Adrenal gland (tissue), 5 donors: ENCODE data around the gene PTPN5.

Source experiments
- POLR2A ChIP-seq, 2 donors: fragments of 450-650 bp; IDR thresholded peaks; one replicate each; pipeline ENCODE4 v1.6.1; 2017; ENCODE audit warnings: antibody characterized with exemption in 2 of 2, mild to moderate bottlenecking in 2 of 2, moderate library complexity in 1 of 2
- TF ChIP-seq, protein P1 (sequence below), 6 experiments: fragments of 450-650 bp in 4 of 6; fragments of 200-600 bp in 2 of 6; sonication (generic) in 1 of 6; IDR thresholded peaks; 1 replicate in 5 of 6; 2 replicates in 1 of 6; pipeline versions ENCODE4 v1.5.1 to v1.8.0; 2016 to 2021; ENCODE audit warnings: antibody characterized with exemption in 6 of 6, mild to moderate bottlenecking in 2 of 6, moderate library complexity in 1 of 6
- donor health status: DM: no; HTN: no; CAD: no.

DNA sequence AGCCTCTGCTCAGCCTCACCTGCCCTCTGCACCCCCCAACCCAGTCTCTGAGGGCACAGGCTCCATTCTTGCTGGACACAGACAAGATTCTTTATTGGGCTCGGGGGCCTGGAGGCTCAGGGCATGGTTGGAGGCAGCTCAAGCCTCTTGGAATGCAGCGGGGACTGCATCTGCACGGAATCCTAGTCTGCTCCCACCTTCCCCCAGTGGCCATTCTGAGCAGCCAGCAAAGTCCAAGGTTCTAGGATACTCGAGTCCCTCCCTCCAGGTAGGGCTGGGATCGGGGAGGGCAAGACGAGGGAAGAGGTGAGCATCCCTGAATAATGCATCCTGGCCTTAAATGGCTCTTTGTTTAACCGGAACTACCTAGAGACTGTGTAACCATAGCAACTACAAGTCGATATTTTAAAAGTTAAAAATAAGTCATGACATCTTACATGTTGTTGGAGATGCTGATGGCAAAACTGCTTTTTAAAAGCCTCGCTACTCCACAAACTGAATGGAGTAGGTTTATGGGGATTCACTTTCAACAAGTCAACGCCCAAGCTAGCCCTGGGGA lies 54.9 kb downstream of the PTPN5 start:
- TF ChIP-seq, protein P1, sequence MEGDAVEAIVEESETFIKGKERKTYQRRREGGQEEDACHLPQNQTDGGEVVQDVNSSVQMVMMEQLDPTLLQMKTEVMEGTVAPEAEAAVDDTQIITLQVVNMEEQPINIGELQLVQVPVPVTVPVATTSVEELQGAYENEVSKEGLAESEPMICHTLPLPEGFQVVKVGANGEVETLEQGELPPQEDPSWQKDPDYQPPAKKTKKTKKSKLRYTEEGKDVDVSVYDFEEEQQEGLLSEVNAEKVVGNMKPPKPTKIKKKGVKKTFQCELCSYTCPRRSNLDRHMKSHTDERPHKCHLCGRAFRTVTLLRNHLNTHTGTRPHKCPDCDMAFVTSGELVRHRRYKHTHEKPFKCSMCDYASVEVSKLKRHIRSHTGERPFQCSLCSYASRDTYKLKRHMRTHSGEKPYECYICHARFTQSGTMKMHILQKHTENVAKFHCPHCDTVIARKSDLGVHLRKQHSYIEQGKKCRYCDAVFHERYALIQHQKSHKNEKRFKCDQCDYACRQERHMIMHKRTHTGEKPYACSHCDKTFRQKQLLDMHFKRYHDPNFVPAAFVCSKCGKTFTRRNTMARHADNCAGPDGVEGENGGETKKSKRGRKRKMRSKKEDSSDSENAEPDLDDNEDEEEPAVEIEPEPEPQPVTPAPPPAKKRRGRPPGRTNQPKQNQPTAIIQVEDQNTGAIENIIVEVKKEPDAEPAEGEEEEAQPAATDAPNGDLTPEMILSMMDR (IDR thresholded peaks at IDR 0.05): no peak
- no peak for TF ChIP-seq POLR2A (IDR thresholded peaks at IDR 0.05)
